ENCODE data around the gene SUPT4H1. TPM values are rescaled to one million over a fixed set of nuclear protein-coding genes. Genes with fewer than 3 reads are reported as not detected.

Gene SUPT4H1
- polyA plus RNA-seq, 3 donors, result 30.6 to 91.4 (median 67.8) TPM

DNA sequence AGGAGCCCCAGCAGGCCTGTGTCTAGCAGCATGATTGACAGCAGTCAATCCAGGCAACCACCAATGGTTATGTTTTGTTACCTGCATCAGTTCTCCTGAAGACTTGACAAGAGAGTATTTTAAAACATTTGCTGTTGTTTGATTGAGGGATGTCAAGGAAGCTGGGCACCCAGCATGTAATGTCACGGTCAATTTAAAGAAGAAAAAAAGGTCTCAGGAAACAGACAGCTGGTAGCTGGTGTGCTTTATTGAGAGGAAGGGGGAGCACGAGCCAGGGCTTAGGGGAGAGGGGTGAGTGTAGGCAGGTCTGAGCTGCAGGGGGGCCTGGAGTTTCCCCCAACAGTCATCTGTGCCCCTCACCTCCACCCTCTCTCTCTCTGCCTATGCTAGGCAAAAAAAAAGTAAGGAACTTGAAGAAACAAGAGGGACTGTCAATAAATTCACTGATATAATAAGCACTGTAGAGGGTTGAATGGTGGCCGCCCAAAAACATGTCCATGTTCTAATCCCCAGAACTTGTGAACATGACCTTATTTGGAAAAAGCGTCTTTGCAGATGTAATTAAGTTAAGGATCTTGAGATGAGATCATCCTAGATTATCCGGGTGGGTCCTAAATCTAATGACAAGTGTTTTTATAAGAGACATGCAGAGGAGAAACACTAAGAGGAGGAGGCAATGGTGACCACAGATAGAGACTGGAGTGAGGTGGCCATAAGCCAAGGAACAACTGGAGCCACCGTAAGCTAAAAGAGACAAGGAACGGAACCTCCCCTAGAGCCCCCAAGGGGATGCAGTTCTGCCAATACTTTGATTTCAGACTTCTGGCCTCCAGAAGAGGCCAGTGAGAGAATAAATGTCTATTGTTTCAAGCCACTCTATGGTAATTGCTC lies 37.9 kb downstream of the SUPT4H1 start:
- 67 to 86% (median 69%) methylated on average over 7 of the region's 7 CpGs for WGBS, 3 donors
- H3K27ac ChIP-seq (ENCODE audit: low read depth, low read length), result no peak overlapping the region

- no peak overlapping the region for H3K27ac ChIP-seq (ENCODE audit: low read depth, low read length)
- 43 to 63% (median 54%) methylated on average over 1 of the region's 1 CpG for WGBS, 3 donors
Observed at GRCh38 chr17:58312829-58313228, 39.2 kb downstream of the SUPT4H1 start.

DNA sequence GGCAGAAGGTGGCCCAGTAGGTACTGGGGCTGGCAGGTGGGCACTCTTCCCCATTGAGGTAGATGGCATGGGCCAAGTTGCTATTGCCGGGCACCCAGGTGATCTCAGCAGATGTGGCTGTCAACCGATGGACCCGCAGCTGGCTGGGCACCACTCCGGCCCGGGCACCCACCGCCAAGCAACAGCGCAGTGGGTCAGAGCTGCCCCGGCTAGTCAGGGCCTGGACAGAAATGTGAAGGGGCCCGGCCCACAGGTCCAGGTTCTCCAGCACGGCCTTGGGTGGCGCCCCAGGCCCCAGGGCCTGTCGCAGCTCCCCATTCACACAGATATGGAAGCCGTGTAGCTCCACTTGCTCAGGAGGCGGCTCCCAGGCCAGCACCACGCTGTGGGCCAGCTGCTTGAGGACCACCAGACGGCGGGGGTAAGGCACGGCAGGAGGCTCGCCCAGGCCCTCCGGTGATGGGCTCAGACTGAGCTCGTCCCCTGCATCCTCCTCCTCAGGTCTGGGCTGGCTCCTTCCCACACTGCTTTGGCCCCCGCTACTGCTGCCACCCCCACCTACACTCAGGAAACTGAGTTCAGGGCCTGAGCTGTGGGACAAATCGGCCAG lies 39.9 kb downstream of the SUPT4H1 start:
- no peak overlapping the region for H3K27ac ChIP-seq (ENCODE audit: low read depth, low read length)
- 89 to 91% (median 91%) methylated on average over 21 to 23 of the region's 23 CpGs for whole genome bisulfite sequencing, 3 donors

- WGBS, 3 donors, result 90 to 96% (median 92%) methylated on average over 9 of the region's 9 CpGs
- H3K27ac ChIP-seq (ENCODE audit: low read depth, low read length), result no peak overlapping the region
Observed at GRCh38 chr17:58311429-58311894, 40.5 kb downstream of the SUPT4H1 start.

GRCh38 chr17:58310511-58311428 lies 41.2 kb downstream of the SUPT4H1 start:
- no peak overlapping the region for H3K27ac ChIP-seq (ENCODE audit: low read depth, low read length)
- 90 to 92% (median 91%) methylated on average over 20 to 23 of the region's 23 CpGs for WGBS, 3 donors

- WGBS, 3 donors, result 50 to 85% (median 52%) methylated on average over 5 of the region's 5 CpGs
- H3K27ac ChIP-seq (ENCODE audit: low read depth, low read length), result no peak overlapping the region
Observed at GRCh38 chr17:58309918-58310259, 42.1 kb downstream of the SUPT4H1 start.

GRCh38 chr17:58308985-58309917 lies 42.8 kb downstream of the SUPT4H1 start:
- 71 to 83% (median 75%) methylated on average over 19 to 21 of the region's 21 CpGs for WGBS, 3 donors
- no peak overlapping the region for H3K27ac ChIP-seq (ENCODE audit: low read depth, low read length)

- 68 to 72% (median 69%) methylated on average over 28 to 32 of the region's 32 CpGs for WGBS, 3 donors
- H3K27ac ChIP-seq (ENCODE audit: low read depth, low read length), result no peak overlapping the region
Observed at GRCh38 chr17:58308173-58308984, 43.6 kb downstream of the SUPT4H1 start.

- WGBS, 3 donors, result 81 to 88% (median 87%) methylated on average over 20 of the region's 20 CpGs
- no peak overlapping the region for H3K27ac ChIP-seq (ENCODE audit: low read depth, low read length)
Observed at GRCh38 chr17:58307468-58308172, 44.4 kb downstream of the SUPT4H1 start.

DNA sequence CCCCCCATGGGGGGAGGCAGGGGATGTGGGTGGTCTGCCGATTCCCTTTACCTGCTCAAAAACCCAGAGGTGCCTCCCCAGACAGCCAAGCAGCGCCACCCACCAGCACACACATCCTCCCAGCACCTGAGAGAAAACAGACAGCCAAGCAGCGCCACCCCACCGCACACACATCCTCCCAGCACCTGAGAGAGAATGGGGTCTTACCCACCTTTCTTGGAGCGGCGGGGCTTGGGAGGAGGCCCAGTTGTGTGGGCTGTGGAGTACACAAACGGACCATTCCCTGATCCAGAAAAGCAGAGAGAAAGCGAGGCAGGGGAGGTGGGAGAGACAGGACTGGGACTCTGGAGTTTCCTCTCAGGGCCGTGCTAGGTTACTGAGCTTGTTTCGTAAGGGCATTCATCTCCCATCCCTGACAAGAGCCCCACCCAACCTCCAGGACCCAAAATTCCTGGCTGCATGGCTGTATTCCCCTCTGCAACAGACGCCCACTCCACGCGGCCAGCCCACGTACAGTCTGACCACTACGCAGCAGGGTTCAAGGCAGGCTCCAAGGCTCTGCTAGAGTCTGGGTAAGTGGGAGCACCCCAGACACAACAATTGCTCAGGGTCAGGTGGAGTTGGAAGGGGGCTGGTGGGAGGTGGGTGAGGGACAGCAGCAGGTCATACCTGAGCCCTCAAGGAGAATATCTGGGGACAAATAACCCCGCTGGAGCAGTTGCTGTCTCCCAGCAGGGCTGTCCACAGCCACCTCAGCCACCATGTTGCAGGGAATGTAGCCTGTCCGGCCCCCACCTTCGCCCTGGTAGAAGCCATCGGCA lies 45.7 kb downstream of the SUPT4H1 start:
- H3K27ac ChIP-seq (ENCODE audit: low read depth, low read length), result no peak overlapping the region
- 82 to 88% (median 84%) methylated on average over 19 of the region's 19 CpGs for WGBS, 3 donors

GRCh38 chr17:58305626-58306025 lies 46.4 kb downstream of the SUPT4H1 start:
- H3K27ac ChIP-seq (ENCODE audit: low read depth, low read length), result no peak overlapping the region
- 81 to 88% (median 83%) methylated on average over 8 of the region's 8 CpGs for WGBS, 3 donors

DNA sequence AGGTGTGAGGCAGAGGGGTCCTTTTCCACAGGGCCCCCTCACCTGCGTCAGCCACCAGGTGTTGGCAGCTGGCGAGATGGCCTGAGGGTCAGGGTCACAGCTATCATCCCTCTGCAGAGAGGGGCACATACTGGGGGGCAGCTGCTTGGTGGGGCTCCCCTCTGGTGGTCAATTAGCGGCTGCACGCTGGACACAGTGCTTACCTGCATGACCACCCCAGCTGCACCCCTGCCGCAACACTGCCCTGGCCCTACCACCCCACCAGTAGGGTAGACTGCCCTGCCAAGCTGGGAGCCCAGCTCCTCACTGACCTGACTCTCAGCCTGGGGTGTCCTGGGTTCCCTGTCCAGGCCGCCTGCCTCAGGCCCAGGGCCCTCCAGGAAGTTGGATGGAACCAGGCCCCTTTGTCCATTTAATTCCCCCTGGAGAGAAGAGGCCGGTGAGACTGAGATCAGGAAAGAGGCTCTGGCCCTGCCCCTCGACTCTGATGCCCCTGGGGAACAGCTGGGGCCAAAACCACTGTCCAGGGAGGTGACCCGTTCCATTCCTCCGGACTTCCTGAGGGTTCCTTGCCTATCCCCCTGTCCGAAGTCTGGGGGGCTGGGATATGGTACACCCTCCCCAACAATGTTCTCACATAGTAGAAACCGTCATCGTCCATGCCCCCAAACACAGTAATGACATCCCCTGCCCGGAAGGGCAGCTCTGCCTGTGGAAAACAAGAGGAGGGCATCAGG lies 47.1 kb downstream of the SUPT4H1 start:
- no peak overlapping the region for H3K27ac ChIP-seq (ENCODE audit: low read depth, low read length)
- 75 to 84% (median 81%) methylated on average over 14 of the region's 14 CpGs for WGBS, 3 donors

DNA sequence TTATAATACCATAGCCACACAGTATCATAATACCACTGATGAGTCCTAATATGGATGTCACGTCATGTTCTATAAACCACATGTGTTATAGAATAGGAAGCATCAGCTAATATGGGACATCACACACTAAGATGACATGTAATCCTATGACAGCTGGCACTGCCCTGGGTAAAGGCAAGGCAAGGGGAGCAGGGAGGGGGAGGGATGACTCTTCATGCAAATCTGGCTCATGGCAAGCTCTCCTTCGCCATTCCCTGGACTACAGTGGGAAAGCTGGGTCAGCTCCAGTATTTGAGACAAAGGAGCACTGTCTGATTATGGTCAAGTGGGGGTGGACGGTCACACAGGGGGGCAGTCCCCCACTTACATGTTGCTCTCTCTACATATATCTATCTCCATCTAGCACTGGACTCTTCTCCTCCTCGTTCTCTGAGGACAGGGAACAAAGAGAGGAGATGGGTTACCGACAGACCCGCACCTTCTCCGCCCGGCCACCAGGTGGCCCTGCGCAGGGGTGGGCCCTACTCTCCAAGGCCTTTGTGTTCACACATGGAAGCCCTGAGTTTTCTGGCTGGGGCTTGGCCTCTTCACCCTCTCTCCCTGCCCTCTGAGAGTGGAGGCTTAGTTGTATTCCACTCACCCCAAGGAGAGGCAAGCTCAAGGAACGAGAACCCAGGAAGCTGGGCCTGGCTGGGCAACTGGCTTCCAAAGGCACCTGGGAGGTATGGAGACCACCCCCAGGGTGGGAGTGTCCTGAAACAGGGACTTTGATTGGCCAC lies 47.8 kb downstream of the SUPT4H1 start:
- WGBS, 3 donors, result 41 to 46% (median 42%) methylated on average over 10 of the region's 10 CpGs
- H3K27ac ChIP-seq (ENCODE audit: low read depth, low read length), result no peak overlapping the region

DNA sequence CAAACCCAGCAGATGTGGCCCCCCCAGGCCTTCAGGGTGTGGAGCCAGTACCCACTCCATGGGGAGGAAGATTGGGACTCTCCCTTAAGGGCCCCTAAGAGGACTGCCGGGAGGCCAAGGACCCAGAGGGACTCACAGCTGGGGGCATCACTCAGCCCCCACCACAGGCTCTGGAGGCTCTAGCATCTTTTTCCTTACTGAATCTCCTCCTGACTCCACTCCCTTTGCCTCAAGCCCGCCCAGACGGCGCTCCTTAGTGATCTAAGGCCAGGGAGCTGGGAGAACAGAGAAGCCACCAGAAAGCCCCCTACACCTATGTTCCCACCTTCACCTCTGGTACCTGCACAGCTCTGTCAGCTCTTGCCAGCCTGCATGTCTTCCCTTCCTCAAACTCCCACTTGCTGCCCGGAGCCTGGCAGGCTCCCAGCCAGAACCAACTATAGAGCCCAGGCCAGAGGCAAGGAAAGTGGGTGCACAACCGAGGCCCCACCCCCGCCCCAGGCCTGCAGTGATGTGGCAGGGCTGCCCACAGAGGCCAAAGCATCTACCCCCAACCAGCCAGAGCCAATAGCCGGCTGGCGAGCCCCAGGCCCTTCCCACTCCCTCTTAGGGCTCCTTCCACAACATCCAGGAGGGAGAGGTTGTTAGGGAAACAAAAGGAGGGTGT lies 48.9 kb downstream of the SUPT4H1 start:
- 79 to 88% (median 79%) methylated on average over 9 of the region's 9 CpGs for WGBS, 3 donors
- no peak overlapping the region for H3K27ac ChIP-seq (ENCODE audit: low read depth, low read length)
